Endothelial cell (in vitro differentiated cells): ENCODE measurements around the gene PPP1R1A. TPM values are rescaled to one million over a fixed set of nuclear protein-coding genes. Genes with fewer than 3 reads are reported as not detected.

Source experiments
- DNase-seq: peaks from one replicate; pipeline ENCODE4 v3.0.0; 2021; ENCODE audit warnings: low spot score
- H3K27ac Mint-ChIP-seq: one replicate; pipeline ENCODE4 v1.8.0; 2021; ENCODE audit warnings: mixed read lengths, inconsistent platforms; ENCODE audit not compliant: unreplicated experiment
- H3K27me3 Mint-ChIP-seq: one replicate; pipeline ENCODE4 v1.8.0; 2021; ENCODE audit warnings: mild to moderate bottlenecking, moderate library complexity, mixed read lengths, inconsistent platforms; ENCODE audit not compliant: unreplicated experiment
- H3K36me3 Mint-ChIP-seq: one replicate; pipeline ENCODE4 v1.8.0; 2021; ENCODE audit warnings: mild to moderate bottlenecking, low read depth, mixed read lengths, inconsistent platforms; ENCODE audit not compliant: unreplicated experiment
- H3K4me1 Mint-ChIP-seq: one replicate; pipeline ENCODE4 v1.8.0; 2021; ENCODE audit warnings: mild to moderate bottlenecking, mixed read lengths, inconsistent platforms; ENCODE audit not compliant: unreplicated experiment
- H3K4me3 Mint-ChIP-seq: one replicate; pipeline ENCODE4 v1.8.0; 2021; ENCODE audit warnings: mild to moderate bottlenecking, mixed read lengths, inconsistent platforms; ENCODE audit not compliant: unreplicated experiment
- H3K9me3 Mint-ChIP-seq: one replicate; pipeline ENCODE4 v1.8.0; 2021; ENCODE audit warnings: mixed read lengths, inconsistent platforms; ENCODE audit not compliant: unreplicated experiment
- total RNA-seq: library from RNA; stranded (reverse); fragmentation: NEBNext Ultra II Directional; extraction: Animal tissue kit (Norgen Biotek cat#: 25700); gene quantifications from one replicate; pipeline ENCODE4 v1.2.1, GENCODE V29; 2021; ENCODE audit not compliant: unreplicated experiment
- TF ChIP-seq, protein P1 (sequence below): fragments of 200-600 bp; sonication (generic); IDR thresholded peaks from one replicate; pipeline ENCODE4 v1.5.0; 2021; ENCODE audit warnings: antibody characterized with exemption; ENCODE audit not compliant: unreplicated experiment

PPP1R1A gene
- total RNA-seq, 1 donor from 2014 or later: 1.3 TPM

DNA sequence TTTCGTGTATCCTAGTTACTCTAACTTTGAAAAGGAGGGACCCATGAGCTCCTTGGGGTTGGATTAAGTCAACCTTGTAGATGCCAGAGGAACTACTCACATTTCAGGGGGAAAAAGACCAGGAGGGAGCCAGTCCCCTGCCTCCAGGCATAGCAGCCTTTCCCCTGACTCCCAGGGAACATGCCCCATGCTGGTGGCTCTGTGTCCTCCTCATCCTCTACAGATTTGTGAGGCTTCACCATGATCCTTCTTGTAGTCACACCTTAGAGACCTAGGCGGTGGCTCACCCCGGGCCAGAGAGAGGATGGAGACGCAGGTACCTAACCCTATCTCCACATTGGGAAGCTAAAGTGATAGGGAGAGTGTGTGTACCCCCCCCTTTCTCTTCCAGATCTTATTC, 16.0 kb upstream of the PPP1R1A start:
- Mint-ChIP-seq H3K27ac (no peak overlapping the region), H3K27me3 (peaks cover 3% of the 10 kb centered on the region), H3K4me1 (peaks cover 17% of the 10 kb centered on the region)

DNA sequence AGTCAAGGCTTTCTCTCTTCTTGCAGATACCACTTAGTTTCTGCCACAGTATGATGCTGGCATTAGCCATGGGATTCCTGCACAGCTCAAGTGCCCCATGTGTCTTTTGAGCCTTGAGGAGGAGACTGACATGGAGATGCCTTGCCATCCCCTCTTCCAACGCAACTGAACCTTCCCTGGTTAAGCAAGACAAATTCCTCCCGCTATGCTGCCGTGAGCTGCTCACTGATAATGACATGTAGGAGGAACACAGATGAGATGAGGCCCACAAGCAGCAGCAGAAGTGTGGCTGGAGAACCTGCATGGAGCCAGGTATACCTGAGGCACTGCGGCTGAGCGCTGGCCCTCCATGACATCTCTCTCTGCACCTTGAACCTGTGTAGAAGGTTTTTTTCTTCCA, 15.4 kb upstream of the PPP1R1A start:
- TF ChIP-seq, protein P1, sequence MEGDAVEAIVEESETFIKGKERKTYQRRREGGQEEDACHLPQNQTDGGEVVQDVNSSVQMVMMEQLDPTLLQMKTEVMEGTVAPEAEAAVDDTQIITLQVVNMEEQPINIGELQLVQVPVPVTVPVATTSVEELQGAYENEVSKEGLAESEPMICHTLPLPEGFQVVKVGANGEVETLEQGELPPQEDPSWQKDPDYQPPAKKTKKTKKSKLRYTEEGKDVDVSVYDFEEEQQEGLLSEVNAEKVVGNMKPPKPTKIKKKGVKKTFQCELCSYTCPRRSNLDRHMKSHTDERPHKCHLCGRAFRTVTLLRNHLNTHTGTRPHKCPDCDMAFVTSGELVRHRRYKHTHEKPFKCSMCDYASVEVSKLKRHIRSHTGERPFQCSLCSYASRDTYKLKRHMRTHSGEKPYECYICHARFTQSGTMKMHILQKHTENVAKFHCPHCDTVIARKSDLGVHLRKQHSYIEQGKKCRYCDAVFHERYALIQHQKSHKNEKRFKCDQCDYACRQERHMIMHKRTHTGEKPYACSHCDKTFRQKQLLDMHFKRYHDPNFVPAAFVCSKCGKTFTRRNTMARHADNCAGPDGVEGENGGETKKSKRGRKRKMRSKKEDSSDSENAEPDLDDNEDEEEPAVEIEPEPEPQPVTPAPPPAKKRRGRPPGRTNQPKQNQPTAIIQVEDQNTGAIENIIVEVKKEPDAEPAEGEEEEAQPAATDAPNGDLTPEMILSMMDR: no peak
- Mint-ChIP-seq H3K4me3 (no peak overlapping the region), H3K36me3 (no peaks in the 10 kb centered on the region), H3K27me3 (peaks cover 3% of the 10 kb centered on the region), H3K9me3 (no peaks in the 10 kb centered on the region), H3K27ac (no peak overlapping the region), H3K4me1 (peaks cover 17% of the 10 kb centered on the region)
- DNase-seq: no peak

More for the DNA sequence above, 16.0 kb upstream of the PPP1R1A start:
- no peak overlapping the region for H3K4me3 Mint-ChIP-seq
- TF ChIP-seq, protein P1: no peak
- H3K9me3 Mint-ChIP-seq: no peaks in the 10 kb centered on the region
- no peak for DNase-seq
- no peaks in the 10 kb centered on the region for H3K36me3 Mint-ChIP-seq

DNA sequence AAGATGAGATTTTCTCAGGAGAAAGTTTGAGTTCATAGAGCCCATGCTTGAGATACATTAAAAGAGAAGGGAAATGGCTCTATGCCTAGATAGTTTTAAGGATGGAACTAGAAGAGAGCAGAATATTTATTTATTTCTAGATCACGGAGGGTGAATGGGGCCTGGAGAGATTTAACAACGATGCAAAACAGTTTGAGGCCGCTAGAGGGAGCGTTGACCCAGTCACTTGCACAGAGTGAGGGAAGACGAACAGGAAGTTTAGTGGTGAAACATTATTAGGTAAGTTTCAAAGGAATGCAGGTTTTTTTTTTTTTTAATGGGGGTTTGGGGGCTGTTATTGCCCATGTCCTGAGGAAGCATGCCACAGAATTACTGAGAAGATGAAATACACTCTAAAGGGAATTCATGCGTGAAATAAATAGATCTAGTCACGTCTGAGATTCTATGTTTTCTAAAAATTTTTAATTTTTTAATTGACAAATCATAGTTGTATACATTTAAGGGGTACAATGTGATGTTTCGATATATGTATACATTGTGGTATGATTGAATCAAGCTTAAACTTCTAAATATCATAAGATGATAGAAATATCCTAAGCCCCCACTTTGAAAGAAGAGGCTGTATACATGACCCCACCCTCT, 14.8 kb upstream of the PPP1R1A start:
- Mint-ChIP-seq H3K27me3 (peaks cover 3% of the 10 kb centered on the region), H3K36me3 (no peaks in the 10 kb centered on the region), H3K27ac (no peak overlapping the region), H3K4me3 (no peak overlapping the region), H3K4me1 (peaks cover 13% of the 10 kb centered on the region), H3K9me3 (no peaks in the 10 kb centered on the region)
- peak; percentile 71 for DNase-seq
- TF ChIP-seq, protein P1: peak; percentile 81

DNA sequence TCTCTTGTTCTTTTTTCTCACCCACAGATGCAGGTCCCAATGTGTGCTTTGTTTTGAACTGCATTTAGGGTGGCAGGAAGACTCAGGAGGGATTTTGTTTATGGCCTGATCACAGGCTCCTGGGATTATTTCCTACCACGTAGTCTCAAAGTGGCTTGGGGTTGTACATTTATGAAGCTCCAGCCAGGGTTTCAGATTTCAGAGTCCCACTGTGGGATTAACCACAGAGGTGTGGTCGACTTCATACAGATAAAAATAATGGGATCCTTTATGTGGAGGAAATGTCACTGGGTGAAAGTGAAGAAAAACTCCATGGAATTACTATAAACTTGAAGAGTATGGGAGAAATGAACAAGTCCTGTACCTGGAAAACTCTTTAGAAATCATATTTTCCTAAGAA, 14.2 kb upstream of the PPP1R1A start:
- TF ChIP-seq, protein P1: no peak

DNA sequence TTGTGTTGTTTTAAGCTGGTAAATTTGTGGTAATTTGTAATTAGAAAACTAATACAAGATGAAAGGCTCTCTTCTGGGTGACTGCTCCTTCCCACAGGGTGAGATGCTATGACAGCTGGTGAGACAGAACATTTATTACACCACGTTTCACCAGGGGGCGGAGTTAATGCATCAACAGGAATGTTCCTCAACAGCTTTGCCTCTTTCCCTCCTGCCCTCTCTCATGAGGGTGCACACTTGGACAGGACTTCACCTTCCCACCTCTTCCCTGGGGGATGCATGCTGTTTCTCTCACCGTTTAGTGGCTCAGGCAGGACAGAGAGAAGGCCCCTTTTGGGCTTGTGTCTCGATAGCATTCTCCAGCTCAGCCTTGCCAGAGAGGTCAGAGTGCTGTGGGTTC, 13.4 kb upstream of the PPP1R1A start:
- no peaks in the 10 kb centered on the region for H3K9me3 Mint-ChIP-seq
- H3K4me3 Mint-ChIP-seq: no peak overlapping the region
- TF ChIP-seq, protein P1: no peak
- no peaks in the 10 kb centered on the region for H3K4me1 Mint-ChIP-seq
- DNase-seq: no peak
- H3K27me3 Mint-ChIP-seq: peaks cover 2% of the 10 kb centered on the region
- H3K27ac Mint-ChIP-seq: no peak overlapping the region
- H3K36me3 Mint-ChIP-seq: no peaks in the 10 kb centered on the region

More for the DNA sequence above, 14.2 kb upstream of the PPP1R1A start:
- no peak for DNase-seq
- peaks cover 8% of the 10 kb centered on the region for H3K4me1 Mint-ChIP-seq
- H3K36me3 Mint-ChIP-seq: no peaks in the 10 kb centered on the region
- no peaks in the 10 kb centered on the region for H3K9me3 Mint-ChIP-seq
- no peak overlapping the region for H3K4me3 Mint-ChIP-seq
- H3K27me3 Mint-ChIP-seq: peaks cover 2% of the 10 kb centered on the region
- no peak overlapping the region for H3K27ac Mint-ChIP-seq
